GM10248 (cell line): ENCODE measurements around the gene GRID1.

Experiments
- CTCF ChIA-PET: fragments of 300-600 bp; sonication (Branson Sonifier 250); formaldehyde crosslinking; extraction: SDS; loops from one replicate; lab custom pipeline; 2021; ENCODE audit warnings: antibody characterized with exemption; lab: Yijun Ruan, JAX
- POLR2A ChIA-PET: fragments of 350-650 bp; sonication (Branson Sonifier 250); formaldehyde crosslinking; extraction: SDS; loops from one replicate; lab custom pipeline; 2020; ENCODE audit warnings: antibody characterized with exemption; lab: Yijun Ruan, JAX
- DNase-seq: peaks from one replicate; pipeline ENCODE4 v3.0.0; 2012; ENCODE audit errors: extremely low spot score
- CTCF ChIP-seq: IDR thresholded peaks from 2 replicates; pipeline ENCODE4 v1.5.1; 2012; ENCODE audit warnings: mild to moderate bottlenecking, low read depth; ENCODE audit errors: extremely low read depth, missing control alignments, control extremely low read depth

GRID1 gene

GRCh38 chr10:86007171-86007570 lies 359.4 kb downstream of the GRID1 start:
- TF ChIP-seq CTCF: no peak
- CTCF ChIA-PET: no interaction called here
- POLR2A ChIA-PET: no interaction called here
- no peak for DNase-seq

GRCh38 chr10:86004337-86004736 lies 362.3 kb downstream of the GRID1 start:
- CTCF ChIA-PET: interaction anchor here (1.3 kb wide), 1 partner anchor 9 kb away, joined by 4 read pairs; no protein-coding TSS in a partner anchor
- DNase-seq: no peak
- no peak for TF ChIP-seq CTCF
- POLR2A ChIA-PET: no interaction called here

GRCh38 chr10:86003201-86003621 lies 363.4 kb downstream of the GRID1 start:
- ChIA-PET POLR2A (no interaction called here), CTCF (no interaction called here)
- DNase-seq: no peak
- no peak for TF ChIP-seq CTCF

GRCh38 chr10:86001521-86001920 lies 365.1 kb downstream of the GRID1 start:
- TF ChIP-seq CTCF: no peak
- ChIA-PET CTCF (interaction anchor here (0.9 to 1.3 kb wide), 3 partner anchors 13 to 16 kb away, joined by 3 to 4 read pairs (median 3); no protein-coding TSS in a partner anchor), POLR2A (no interaction called here)
- no peak for DNase-seq

GRCh38 chr10:85997544-85997943 lies 369.1 kb downstream of the GRID1 start:
- POLR2A ChIA-PET: no interaction called here
- no peak for TF ChIP-seq CTCF
- DNase-seq: no peak
- CTCF ChIA-PET: no interaction called here

- ChIA-PET CTCF (interaction anchor here (0.8 to 1.5 kb wide), 2 partner anchors 9 kb away, joined by 4 read pairs; no protein-coding TSS in a partner anchor), POLR2A (no interaction called here)
- TF ChIP-seq CTCF: peak; percentile 38
- DNase-seq: no peak
These were observed 370.8 kb downstream of the GRID1 start for GRCh38 chr10:85995791-85996190.
